Parathyroid adenoma (tissue), 2 donors: ENCODE data around the gene COBLL1.

ENCODE experiments used
- H2AFZ ChIP-seq: fragments of 300-600 bp; sonication (generic); one replicate; pipeline ENCODE4 v1.7.0; 2017; ENCODE audit warnings: antibody characterized with exemption, mild to moderate bottlenecking
- H3K27ac ChIP-seq: fragments of 300-600 bp; sonication (generic); one replicate; pipeline ENCODE4 v1.7.0; 2017
- H3K27me3 ChIP-seq: fragments of 300-600 bp; sonication (generic); one replicate; pipeline ENCODE4 v1.7.0; 2017; ENCODE audit warnings: low read length; ENCODE audit not compliant: control insufficient read depth, insufficient read depth
- H3K36me3 ChIP-seq: fragments of 300-600 bp; sonication (generic); one replicate; pipeline ENCODE4 v1.7.0; 2017; ENCODE audit warnings: low read length; ENCODE audit not compliant: control insufficient read depth, insufficient read depth
- H3K4me1 ChIP-seq: fragments of 300-600 bp; sonication (generic); one replicate; pipeline ENCODE4 v1.7.0; 2017; ENCODE audit warnings: control low read depth
- H3K4me2 ChIP-seq: fragments of 300-600 bp; sonication (generic); one replicate; pipeline ENCODE4 v1.7.0; 2017; ENCODE audit warnings: low read length
- H3K4me3 ChIP-seq: fragments of 300-600 bp; sonication (generic); one replicate; pipeline ENCODE4 v1.7.0; 2017; ENCODE audit warnings: low read depth, low read length
- H3K79me2 ChIP-seq: fragments of 300-600 bp; sonication (generic); one replicate; pipeline ENCODE4 v1.7.0; 2017; ENCODE audit warnings: control low read depth
- H3K9ac ChIP-seq: fragments of 300-600 bp; sonication (generic); one replicate; pipeline ENCODE4 v1.7.0; 2017; ENCODE audit warnings: mild to moderate bottlenecking
- H3K9me3 ChIP-seq: fragments of 300-600 bp; sonication (generic); one replicate; pipeline ENCODE4 v1.7.0; 2017; ENCODE audit warnings: low read length; ENCODE audit not compliant: control insufficient read depth
- TF ChIP-seq, protein P1 (sequence below): fragments of 300-600 bp; sonication (generic); IDR thresholded peaks from one replicate; pipeline ENCODE4 v1.7.0; 2017; ENCODE audit warnings: antibody characterized with exemption, mild to moderate bottlenecking
- donor health status: primary hyperparathyroidism.

The COBLL1 gene

DNA sequence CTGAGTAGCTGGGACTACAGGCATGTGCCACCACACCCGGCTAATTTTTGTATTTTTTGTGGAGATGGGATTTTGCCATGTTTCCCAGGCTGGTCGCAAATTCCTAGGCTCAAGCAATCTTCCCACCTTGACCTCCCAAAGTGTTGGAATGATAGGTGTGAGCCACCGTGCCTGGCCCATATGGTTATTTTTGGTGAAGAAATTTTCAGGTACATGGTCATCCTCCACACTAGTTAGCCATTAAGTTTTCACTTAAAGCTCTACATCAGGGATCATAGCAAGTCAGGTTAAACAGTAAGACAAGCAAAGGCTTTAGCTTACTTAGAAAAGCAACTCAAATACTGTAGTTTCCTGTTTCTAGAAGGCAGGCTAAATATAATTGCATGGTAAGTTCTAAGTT, 116.1 kb downstream of the COBLL1 start:
- Histone ChIP-seq H3K4me3 (no peak overlapping the region), H3K4me1 (no peaks in the 10 kb centered on the region), H2AFZ (no peak overlapping the region), H3K9ac (no peak overlapping the region), H3K27ac (no peak overlapping the region), H3K4me2 (no peak overlapping the region), H3K36me3 (no peaks in the 10 kb centered on the region), H3K27me3 (no peaks in the 10 kb centered on the region), H3K79me2 (no peaks in the 10 kb centered on the region), H3K9me3 (no peaks in the 10 kb centered on the region)
- TF ChIP-seq, protein P1, sequence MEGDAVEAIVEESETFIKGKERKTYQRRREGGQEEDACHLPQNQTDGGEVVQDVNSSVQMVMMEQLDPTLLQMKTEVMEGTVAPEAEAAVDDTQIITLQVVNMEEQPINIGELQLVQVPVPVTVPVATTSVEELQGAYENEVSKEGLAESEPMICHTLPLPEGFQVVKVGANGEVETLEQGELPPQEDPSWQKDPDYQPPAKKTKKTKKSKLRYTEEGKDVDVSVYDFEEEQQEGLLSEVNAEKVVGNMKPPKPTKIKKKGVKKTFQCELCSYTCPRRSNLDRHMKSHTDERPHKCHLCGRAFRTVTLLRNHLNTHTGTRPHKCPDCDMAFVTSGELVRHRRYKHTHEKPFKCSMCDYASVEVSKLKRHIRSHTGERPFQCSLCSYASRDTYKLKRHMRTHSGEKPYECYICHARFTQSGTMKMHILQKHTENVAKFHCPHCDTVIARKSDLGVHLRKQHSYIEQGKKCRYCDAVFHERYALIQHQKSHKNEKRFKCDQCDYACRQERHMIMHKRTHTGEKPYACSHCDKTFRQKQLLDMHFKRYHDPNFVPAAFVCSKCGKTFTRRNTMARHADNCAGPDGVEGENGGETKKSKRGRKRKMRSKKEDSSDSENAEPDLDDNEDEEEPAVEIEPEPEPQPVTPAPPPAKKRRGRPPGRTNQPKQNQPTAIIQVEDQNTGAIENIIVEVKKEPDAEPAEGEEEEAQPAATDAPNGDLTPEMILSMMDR = no peak

DNA sequence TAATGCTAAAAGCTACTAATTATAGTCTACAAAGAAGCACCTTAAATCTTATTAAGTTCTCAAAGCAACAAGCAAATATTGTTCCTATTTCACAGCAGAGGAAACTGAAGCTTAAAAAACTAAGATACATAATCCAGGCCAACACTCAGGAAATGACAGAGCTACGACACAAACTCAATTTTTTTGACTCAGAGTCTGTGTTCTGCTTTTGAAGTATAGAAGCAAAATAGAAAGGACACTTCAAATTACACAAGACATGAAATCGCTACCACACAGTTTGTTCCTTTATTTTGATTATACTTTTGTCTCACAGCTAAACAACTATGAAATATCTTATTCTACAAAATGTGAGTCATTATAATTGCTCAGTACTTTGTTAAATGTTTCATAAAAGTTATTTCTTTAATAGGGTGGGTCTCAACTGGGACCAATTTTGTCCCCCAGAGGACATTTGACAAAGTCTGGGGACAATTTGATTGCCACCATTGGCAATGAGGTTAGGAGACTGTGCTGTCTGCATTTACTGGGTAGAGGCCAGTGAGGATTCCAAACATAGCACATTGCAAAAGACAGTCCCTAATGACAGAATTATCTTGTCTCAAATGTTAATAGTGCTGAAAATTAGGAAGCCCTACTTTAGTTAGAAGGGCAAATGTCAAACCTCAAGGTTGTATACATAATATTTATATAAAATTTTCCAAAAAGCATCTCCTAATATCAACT, 118.8 kb downstream of the COBLL1 start:
- H3K79me2 ChIP-seq = no peaks in the 10 kb centered on the region
- no peak overlapping the region for H3K4me3 ChIP-seq
- H3K4me2 ChIP-seq = no peak overlapping the region
- TF ChIP-seq, protein P1 = no peak
- no peaks in the 10 kb centered on the region for H3K9me3 ChIP-seq
- H3K27me3 ChIP-seq = no peaks in the 10 kb centered on the region
- no peak overlapping the region for H2AFZ ChIP-seq
- H3K27ac ChIP-seq = no peak overlapping the region
- H3K36me3 ChIP-seq = no peaks in the 10 kb centered on the region
- H3K9ac ChIP-seq = no peak overlapping the region
- no peaks in the 10 kb centered on the region for H3K4me1 ChIP-seq

DNA sequence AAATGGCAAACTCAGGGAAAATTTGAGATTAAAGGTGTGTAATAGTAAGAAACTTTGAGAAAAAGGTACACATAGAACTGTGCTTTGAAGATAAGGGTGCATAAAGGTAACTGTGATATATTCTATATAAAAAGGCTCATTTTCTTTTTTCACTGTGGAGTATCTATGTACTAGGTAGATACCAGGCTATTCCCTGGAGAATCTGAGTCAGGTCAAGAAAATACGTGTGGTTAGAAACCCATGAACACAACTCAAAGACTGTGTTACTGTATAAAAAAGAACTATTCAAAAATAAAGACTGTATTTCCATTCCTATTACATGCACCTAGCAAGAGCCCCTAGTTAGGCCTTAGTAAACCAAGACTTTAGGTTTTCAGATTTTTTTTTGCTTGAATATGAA, 120.2 kb downstream of the COBLL1 start:
- TF ChIP-seq, protein P1 = no peak
- Histone ChIP-seq H3K9me3 (no peaks in the 10 kb centered on the region), H3K9ac (no peak overlapping the region), H3K79me2 (no peaks in the 10 kb centered on the region), H3K36me3 (no peaks in the 10 kb centered on the region), H3K4me2 (no peak overlapping the region), H3K27me3 (no peaks in the 10 kb centered on the region), H3K4me3 (no peak overlapping the region), H3K27ac (no peak overlapping the region), H2AFZ (no peak overlapping the region), H3K4me1 (no peaks in the 10 kb centered on the region)

DNA sequence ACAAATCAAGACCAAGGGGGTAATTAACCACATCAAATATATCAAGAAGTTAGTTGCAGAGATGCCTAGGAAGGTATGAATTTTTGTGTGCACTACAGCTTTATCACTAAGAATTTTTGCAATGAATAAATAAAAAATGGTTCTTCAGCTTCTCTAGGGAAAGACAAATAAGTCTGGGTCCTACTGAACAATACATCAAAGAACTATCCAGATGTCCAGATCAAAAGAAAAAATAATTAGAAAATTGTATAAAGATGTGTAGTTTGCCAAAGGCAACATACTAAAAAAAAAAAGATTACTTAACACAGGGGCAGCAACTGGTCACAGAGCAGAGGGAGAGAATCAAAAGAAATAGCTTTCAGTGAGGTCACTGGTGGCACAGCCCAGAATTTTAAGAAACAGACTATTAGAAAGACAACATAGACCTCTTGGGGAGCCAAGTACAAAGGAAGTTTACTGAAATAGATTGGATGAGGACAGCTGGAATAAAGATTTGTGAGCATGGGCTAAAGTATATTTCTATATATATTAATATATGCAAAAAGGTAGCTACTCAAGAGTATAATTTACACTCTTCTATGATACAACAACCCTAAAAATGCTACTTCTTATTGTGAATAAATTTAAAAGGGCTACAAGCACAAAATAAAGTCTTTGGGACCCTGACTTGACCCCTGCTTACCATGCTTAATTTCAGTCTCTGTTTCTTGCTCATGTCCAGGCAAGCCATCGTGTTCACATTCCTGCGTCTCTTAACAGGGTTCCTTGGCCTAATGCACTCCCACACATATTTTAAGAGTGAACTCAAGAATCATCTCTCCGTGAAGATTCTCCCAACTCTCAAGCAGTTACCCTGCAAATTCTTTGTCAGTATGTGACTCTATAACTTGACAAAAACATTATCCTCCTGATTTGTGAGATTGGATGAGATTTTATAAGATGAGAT, 121.4 kb downstream of the COBLL1 start:
- H3K4me1 ChIP-seq = no peaks in the 10 kb centered on the region
- no peak overlapping the region for H3K27ac ChIP-seq
- TF ChIP-seq, protein P1 = no peak
- no peaks in the 10 kb centered on the region for H3K79me2 ChIP-seq
- H2AFZ ChIP-seq = no peak overlapping the region
- H3K36me3 ChIP-seq = no peaks in the 10 kb centered on the region
- no peak overlapping the region for H3K9ac ChIP-seq
- H3K4me2 ChIP-seq = no peak overlapping the region
- H3K27me3 ChIP-seq = no peaks in the 10 kb centered on the region
- no peak overlapping the region for H3K4me3 ChIP-seq
- H3K9me3 ChIP-seq = no peaks in the 10 kb centered on the region
